B cell (primary cell): ENCODE data around the gene PRM1. TPM values are rescaled to one million over a fixed set of nuclear protein-coding genes. Genes with fewer than 3 reads are reported as not detected.

ENCODE experiments used
- polyA plus RNA-seq: library from polyadenylated mRNA; depleted of rRNA; stranded (reverse); fragments of >200 nt; gene quantifications from 2 replicates; pipeline ENCODE4 v1.2.3, GENCODE V29; 2012
- small RNA-seq: library from RNA; depleted of rRNA; stranded (forward); fragments of <200 nt; gene quantifications from one replicate; pipeline ENCODE3, GENCODE V24; 2012; ENCODE audit warnings: low replicate concordance, low read depth; ENCODE audit not compliant: insufficient read length
- total RNA-seq, 2 donors: library from RNA; stranded (reverse); fragments of 120-200 nt in 1 of 2; gene quantifications; 1 replicate in 1 of 2; 2 replicates in 1 of 2; pipeline versions ENCODE4 v1.2.3 to v1.2.4, GENCODE V29; 2013 to 2022

The PRM1 gene
- total and polyA plus RNA-seq, 2 donors (not counting 1 experiment from before 2014, with no cell fraction given), result not detected

Small RNAs within 50 kb of the gene (small RNA-seq; reads per million reads assigned to genes)
- gene MIR548H2 (not detected), gene RF00019 (not detected), gene RF00554 (not detected)

Other genes with a start within 250 kb of the PRM1 start
- 107 TPM in 2 replicates for gene SOCS1, start 25.1 kb downstream of the PRM1 start, total RNA-seq
- 21.9 and 29.7 TPM in 2 replicates for gene SOCS1, start 25.1 kb downstream of the PRM1 start, polyA plus RNA-seq
- not detected in 2 replicates for gene TNP2, start 12.0 kb downstream of the PRM1 start, total RNA-seq
- gene TNP2, start 12.0 kb downstream of the PRM1 start, polyA plus RNA-seq, result not detected in 2 replicates
- gene PRM3, start 7.7 kb downstream of the PRM1 start, total RNA-seq, result not detected in 2 replicates
- not detected in 2 replicates for gene PRM3, start 7.7 kb downstream of the PRM1 start, polyA plus RNA-seq
- not detected in 2 replicates for gene PRM2, start 4.8 kb downstream of the PRM1 start, total RNA-seq
- gene PRM2, start 4.8 kb downstream of the PRM1 start, polyA plus RNA-seq, result not detected in 2 replicates
- gene RMI2, start 64.1 kb upstream of the PRM1 start, total RNA-seq, result 25.5 and 27.0 TPM in 2 replicates
- 2.2 and 2.3 TPM in 2 replicates for gene RMI2, start 64.1 kb upstream of the PRM1 start, polyA plus RNA-seq